ENCODE measurements around the gene DPPA2. TPM values are rescaled to one million over a fixed set of nuclear protein-coding genes. Genes with fewer than 3 reads are reported as not detected.

The DPPA2 gene
- total RNA-seq, 2 experiments from 2014 or later = not detected

- H3K4me1 Mint-ChIP-seq = peaks cover 4% of the 10 kb centered on the region
- no peak overlapping the region for H3K27ac Mint-ChIP-seq
- ATAC-seq = no peak
These were observed 22.0 kb upstream of the DPPA2 start for GRCh38 chr3:109338322-109338721.

DNA sequence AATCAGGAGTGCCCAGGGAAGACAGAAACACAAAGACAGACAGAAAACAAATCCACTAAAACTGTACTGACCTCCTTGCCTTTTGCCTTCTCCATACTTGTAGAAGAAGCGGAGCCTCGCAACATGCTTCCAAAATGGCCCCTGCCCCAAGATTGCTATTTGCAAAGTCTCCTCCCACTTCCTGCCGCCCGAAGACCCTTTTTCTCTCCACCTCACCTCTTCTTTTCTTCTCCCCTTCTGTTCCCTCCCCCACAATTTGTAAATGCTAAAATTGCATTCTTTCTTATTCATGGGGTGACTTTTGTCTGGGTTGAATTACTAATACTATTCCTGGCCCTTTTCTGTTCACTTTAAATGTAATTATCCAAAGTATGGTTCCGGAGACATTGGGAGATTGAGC lies 21.1 kb upstream of the DPPA2 start, which contains the start of gene DPPA4:
DPPA4 (minus strand) TSS at position 154 of the 400 bp plus-strand sequence; CDS start at position 125, 29 bp downstream.
- Mint-ChIP-seq H3K27me3 (peaks cover 25% of the 10 kb centered on the region), H3K27ac (no peak within 1 kb of the TSS), H3K36me3 (peaks cover 1% of the 10 kb centered on the region), H3K4me3 (peak within 1 kb of the TSS; percentile 46), H3K9me3 (ENCODE audit: low read depth) (no peaks in the 10 kb centered on the region), H3K4me1 (peaks cover 4% of the 10 kb centered on the region)
- ATAC-seq (no peak), DNase-seq (no peak)
- CTCF ChIA-PET = no interaction called here

More at GRCh38 chr3:109338322-109338721, 22.0 kb upstream of the DPPA2 start:
- Mint-ChIP-seq H3K27me3 (peaks cover 25% of the 10 kb centered on the region), H3K9me3 (ENCODE audit: low read depth) (no peaks in the 10 kb centered on the region), H3K36me3 (peaks cover 1% of the 10 kb centered on the region), H3K4me3 (no peak overlapping the region)
- no peak for DNase-seq
- CTCF ChIA-PET = no interaction called here

GRCh38 chr3:109336291-109336861 lies 20.1 kb upstream of the DPPA2 start:
- Mint-ChIP-seq H3K9me3 (ENCODE audit: low read depth) (no peaks in the 10 kb centered on the region), H3K27ac (no peak overlapping the region), H3K4me1 (peaks cover 4% of the 10 kb centered on the region), H3K36me3 (peaks cover 1% of the 10 kb centered on the region), H3K27me3 (peaks cover 25% of the 10 kb centered on the region), H3K4me3 (peak overlapping the region; percentile 46)
- CTCF ChIA-PET = no interaction called here
- DNase-seq (peak; percentile 41), ATAC-seq (no peak)

GRCh38 chr3:109334572-109334971 lies 18.3 kb upstream of the DPPA2 start:
- CTCF ChIA-PET = no interaction called here
- Mint-ChIP-seq H3K9me3 (ENCODE audit: low read depth) (no peaks in the 10 kb centered on the region), H3K36me3 (peaks cover 1% of the 10 kb centered on the region), H3K4me3 (no peak overlapping the region), H3K4me1 (peaks cover 4% of the 10 kb centered on the region), H3K27me3 (peaks cover 25% of the 10 kb centered on the region), H3K27ac (no peak overlapping the region)
- no peak for DNase-seq
- ATAC-seq = no peak

- CTCF ChIA-PET = interaction anchor here (0.7 kb wide), 1 partner anchor 852 kb away, joined by 3 read pairs; no protein-coding TSS in a partner anchor
- no peak for ATAC-seq
- Mint-ChIP-seq H3K27me3 (peaks cover 7% of the 10 kb centered on the region), H3K27ac (no peak overlapping the region), H3K9me3 (ENCODE audit: low read depth) (no peaks in the 10 kb centered on the region), H3K4me1 (peaks cover 2% of the 10 kb centered on the region), H3K4me3 (no peak overlapping the region), H3K36me3 (no peaks in the 10 kb centered on the region)
- DNase-seq = no peak
These were observed 15.4 kb upstream of the DPPA2 start for GRCh38 chr3:109331692-109332091.

- H3K9me3 Mint-ChIP-seq (ENCODE audit: low read depth) = no peaks in the 10 kb centered on the region
- H3K4me3 Mint-ChIP-seq = no peak overlapping the region
- no peak overlapping the region for H3K27ac Mint-ChIP-seq
- CTCF ChIA-PET = interaction anchor here (1.0 kb wide), 1 partner anchor 10 kb away, joined by 3 read pairs; no protein-coding TSS in a partner anchor
- no peaks in the 10 kb centered on the region for H3K36me3 Mint-ChIP-seq
- H3K4me1 Mint-ChIP-seq = no peaks in the 10 kb centered on the region
- ATAC-seq (no peak), DNase-seq (no peak)
- no peaks in the 10 kb centered on the region for H3K27me3 Mint-ChIP-seq
These were observed 14.1 kb upstream of the DPPA2 start for GRCh38 chr3:109330405-109330804.

GRCh38 chr3:109328202-109328601 lies 11.9 kb upstream of the DPPA2 start:
- ATAC-seq (no peak), DNase-seq (no peak)
- H3K36me3 Mint-ChIP-seq = no peaks in the 10 kb centered on the region
- no peaks in the 10 kb centered on the region for H3K4me1 Mint-ChIP-seq
- H3K27me3 Mint-ChIP-seq = no peaks in the 10 kb centered on the region
- CTCF ChIA-PET = no interaction called here
- H3K9me3 Mint-ChIP-seq (ENCODE audit: low read depth) = no peaks in the 10 kb centered on the region
- no peak overlapping the region for H3K4me3 Mint-ChIP-seq
- no peak overlapping the region for H3K27ac Mint-ChIP-seq

GRCh38 chr3:109325657-109326056 lies 9.3 kb upstream of the DPPA2 start:
- ATAC-seq (no peak), DNase-seq (no peak)
- Mint-ChIP-seq H3K9me3 (ENCODE audit: low read depth) (no peaks in the 10 kb centered on the region), H3K4me3 (no peak overlapping the region), H3K27ac (no peak overlapping the region), H3K4me1 (no peaks in the 10 kb centered on the region), H3K36me3 (no peaks in the 10 kb centered on the region), H3K27me3 (no peaks in the 10 kb centered on the region)
- CTCF ChIA-PET = no interaction called here

DNA sequence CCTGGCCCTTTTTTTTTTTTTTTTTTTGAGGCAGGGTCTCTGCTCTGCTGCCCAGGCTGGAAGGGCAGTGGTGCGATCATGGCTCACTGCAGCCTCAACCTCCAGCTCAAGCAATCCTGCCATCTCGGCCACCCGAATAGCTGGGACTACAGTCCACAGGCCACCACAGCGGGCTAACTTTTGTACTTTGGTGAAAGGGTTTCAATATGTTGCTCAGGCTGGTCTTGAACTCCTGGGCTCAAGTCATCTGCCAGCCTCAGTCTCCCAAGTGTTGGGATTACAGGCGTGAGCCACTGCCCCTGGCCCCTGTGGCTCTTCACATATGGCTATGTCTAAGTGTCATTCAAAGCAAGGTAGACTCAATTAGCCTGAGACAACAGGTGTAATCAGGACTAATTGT lies 8.8 kb upstream of the DPPA2 start:
- Mint-ChIP-seq H3K27ac (no peak overlapping the region), H3K27me3 (no peaks in the 10 kb centered on the region), H3K4me3 (no peak overlapping the region), H3K9me3 (ENCODE audit: low read depth) (no peaks in the 10 kb centered on the region), H3K4me1 (no peaks in the 10 kb centered on the region), H3K36me3 (no peaks in the 10 kb centered on the region)
- DNase-seq (no peak), ATAC-seq (no peak)
- CTCF ChIA-PET = no interaction called here

DNA sequence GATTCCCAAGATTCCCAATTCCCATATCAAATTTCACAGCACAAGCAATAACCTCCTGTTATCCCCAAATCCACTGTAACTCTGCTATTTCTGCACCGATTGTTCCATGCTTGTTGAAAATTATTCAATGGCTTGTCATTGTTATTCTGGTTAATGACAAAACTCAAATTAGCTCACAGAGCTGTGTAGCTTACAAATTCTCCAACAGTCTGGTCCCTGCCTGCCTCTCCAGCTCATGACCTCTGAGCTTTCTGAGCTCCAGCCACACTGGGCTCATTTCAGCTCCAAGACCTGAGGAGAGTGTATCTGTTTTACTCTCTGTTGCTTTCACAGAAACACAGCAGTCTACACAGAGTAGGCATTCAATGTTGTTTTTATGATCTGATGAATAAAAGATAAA lies 3.3 kb downstream of the DPPA2 start:
- no peaks in the 10 kb centered on the region for H3K4me1 Mint-ChIP-seq

GRCh38 chr3:109297496-109297895 lies 18.8 kb downstream of the DPPA2 start:
- ATAC-seq (no peak), DNase-seq (no peak)
- Mint-ChIP-seq H3K27me3 (no peaks in the 10 kb centered on the region), H3K36me3 (no peaks in the 10 kb centered on the region), H3K4me3 (no peak overlapping the region), H3K27ac (no peak overlapping the region), H3K4me1 (no peaks in the 10 kb centered on the region), H3K9me3 (ENCODE audit: low read depth) (peaks cover 2% of the 10 kb centered on the region)
- CTCF ChIA-PET = no interaction called here

More for the DNA sequence above, 3.3 kb downstream of the DPPA2 start:
- ATAC-seq (no peak), DNase-seq (no peak)
- no peak overlapping the region for H3K4me3 Mint-ChIP-seq
- H3K27me3 Mint-ChIP-seq = no peaks in the 10 kb centered on the region
- H3K27ac Mint-ChIP-seq = no peak overlapping the region
- CTCF ChIA-PET = no interaction called here
- H3K36me3 Mint-ChIP-seq = no peaks in the 10 kb centered on the region
- H3K9me3 Mint-ChIP-seq (ENCODE audit: low read depth) = no peaks in the 10 kb centered on the region

GRCh38 chr3:109284071-109284470 lies 32.2 kb downstream of the DPPA2 start:
- Mint-ChIP-seq H3K4me1 (no peaks in the 10 kb centered on the region), H3K4me3 (no peak overlapping the region)
- CTCF ChIA-PET = no interaction called here

DNA sequence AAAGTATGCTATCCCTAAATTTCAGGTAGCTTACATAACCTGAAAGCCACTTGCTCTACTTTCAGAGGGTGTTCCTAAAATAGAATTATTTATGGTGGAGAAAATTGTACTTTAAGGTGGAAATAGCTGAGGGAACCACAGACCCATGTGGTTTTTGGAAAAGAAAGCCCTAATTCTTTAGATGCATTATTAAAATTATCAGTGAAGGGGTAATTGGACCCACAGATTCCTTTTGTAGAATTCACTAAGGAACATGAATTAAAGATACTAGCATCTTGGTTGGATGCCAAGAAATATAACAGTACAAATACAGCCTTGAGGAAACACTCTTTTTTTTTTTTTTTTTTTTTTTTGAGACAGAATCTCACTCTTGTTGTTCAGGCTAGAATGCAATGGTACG lies 37.8 kb downstream of the DPPA2 start:
- ATAC-seq (no peak), DNase-seq (no peak)
- Mint-ChIP-seq H3K27ac (no peak overlapping the region), H3K4me1 (no peaks in the 10 kb centered on the region), H3K36me3 (no peaks in the 10 kb centered on the region), H3K4me3 (no peak overlapping the region), H3K9me3 (ENCODE audit: low read depth) (no peaks in the 10 kb centered on the region), H3K27me3 (peaks cover 2% of the 10 kb centered on the region)
- CTCF ChIA-PET = no interaction called here

More at GRCh38 chr3:109284071-109284470, 32.2 kb downstream of the DPPA2 start:
- no peak for DNase-seq
- H3K9me3 Mint-ChIP-seq (ENCODE audit: low read depth) = no peaks in the 10 kb centered on the region
- H3K27me3 Mint-ChIP-seq = no peaks in the 10 kb centered on the region
- no peak for ATAC-seq
- H3K27ac Mint-ChIP-seq = no peak overlapping the region
- no peaks in the 10 kb centered on the region for H3K36me3 Mint-ChIP-seq

DNA sequence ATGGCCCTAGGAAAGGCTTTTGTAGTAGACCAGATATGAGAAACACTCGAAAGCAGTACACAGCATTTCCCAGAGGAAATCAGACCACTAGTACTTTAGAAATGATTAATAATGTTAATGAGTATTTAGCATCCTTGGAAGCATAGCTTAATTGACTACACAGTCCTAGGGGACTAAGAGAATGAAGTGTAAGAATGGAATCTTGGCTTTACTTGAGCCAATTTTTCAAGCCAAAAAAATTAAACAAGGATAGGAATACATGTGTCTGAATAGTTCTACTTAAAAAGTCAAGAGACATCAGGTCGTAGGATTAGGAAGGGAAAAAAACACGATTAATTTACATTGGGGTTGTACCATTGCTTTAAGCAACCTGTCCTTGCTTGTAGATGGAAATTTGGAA lies 38.2 kb downstream of the DPPA2 start:
- Mint-ChIP-seq H3K4me3 (no peak overlapping the region), H3K27ac (no peak overlapping the region), H3K36me3 (no peaks in the 10 kb centered on the region), H3K27me3 (peaks cover 2% of the 10 kb centered on the region), H3K9me3 (ENCODE audit: low read depth) (no peaks in the 10 kb centered on the region), H3K4me1 (no peaks in the 10 kb centered on the region)
- CTCF ChIA-PET = interaction anchor here (0.6 kb wide), 1 partner anchor 1605 kb away, joined by 3 read pairs; no protein-coding TSS in a partner anchor
- ATAC-seq (no peak), DNase-seq (no peak)
